ENCODE results near the gene ZNF735. TPM values are rescaled to one million over a fixed set of nuclear protein-coding genes. Genes with fewer than 3 reads are reported as not detected.
"Not testable (repeated sequence)": the region's sequence is repeated elsewhere in the genome, so short reads cannot be mapped to it uniquely, and the experiment has no call there.

The ZNF735 gene
- not detected in 2 replicates for total RNA-seq (ENCODE audit: low replicate concordance)
- long read RNA-seq, result 0 reads

DNA sequence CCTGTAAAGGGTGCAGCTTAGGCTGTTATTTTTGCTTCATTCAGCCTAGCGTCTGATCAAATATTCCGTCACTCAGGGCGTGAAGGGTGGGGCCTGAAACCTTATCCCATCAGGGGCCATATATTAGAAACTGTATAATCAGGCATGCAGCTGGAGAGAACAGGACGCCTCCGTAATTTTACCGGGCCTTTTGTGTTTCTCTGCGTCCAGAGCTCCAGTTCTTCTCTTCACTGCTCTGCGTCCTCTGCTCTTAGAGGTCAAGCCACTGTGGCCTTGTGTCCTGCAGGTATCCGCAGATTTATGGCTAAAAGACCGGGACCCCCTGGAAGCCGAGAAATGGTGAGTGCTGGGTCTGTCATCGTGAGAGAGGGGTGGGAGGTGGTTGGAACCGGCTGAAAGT, at the start of gene ZNF735:
ZNF735 (plus strand) TSS at position 301 of the 400 bp plus-strand sequence; CDS start at position 301, 0 bp downstream.
- TF ChIP-seq, protein P1, sequence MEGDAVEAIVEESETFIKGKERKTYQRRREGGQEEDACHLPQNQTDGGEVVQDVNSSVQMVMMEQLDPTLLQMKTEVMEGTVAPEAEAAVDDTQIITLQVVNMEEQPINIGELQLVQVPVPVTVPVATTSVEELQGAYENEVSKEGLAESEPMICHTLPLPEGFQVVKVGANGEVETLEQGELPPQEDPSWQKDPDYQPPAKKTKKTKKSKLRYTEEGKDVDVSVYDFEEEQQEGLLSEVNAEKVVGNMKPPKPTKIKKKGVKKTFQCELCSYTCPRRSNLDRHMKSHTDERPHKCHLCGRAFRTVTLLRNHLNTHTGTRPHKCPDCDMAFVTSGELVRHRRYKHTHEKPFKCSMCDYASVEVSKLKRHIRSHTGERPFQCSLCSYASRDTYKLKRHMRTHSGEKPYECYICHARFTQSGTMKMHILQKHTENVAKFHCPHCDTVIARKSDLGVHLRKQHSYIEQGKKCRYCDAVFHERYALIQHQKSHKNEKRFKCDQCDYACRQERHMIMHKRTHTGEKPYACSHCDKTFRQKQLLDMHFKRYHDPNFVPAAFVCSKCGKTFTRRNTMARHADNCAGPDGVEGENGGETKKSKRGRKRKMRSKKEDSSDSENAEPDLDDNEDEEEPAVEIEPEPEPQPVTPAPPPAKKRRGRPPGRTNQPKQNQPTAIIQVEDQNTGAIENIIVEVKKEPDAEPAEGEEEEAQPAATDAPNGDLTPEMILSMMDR (conservative IDR thresholded peaks at IDR 0.05), result no peak
- H3K27me3 Mint-ChIP-seq, result no peaks in the 10 kb centered on the region
- no peaks in the 10 kb centered on the region for H3K4me1 Mint-ChIP-seq (ENCODE audit: unreplicated experiment)
- no peaks in the 10 kb centered on the region for H3K36me3 Mint-ChIP-seq
- H3K27ac Mint-ChIP-seq, result no peak within 1 kb of the TSS
- peaks cover 5% of the 10 kb centered on the region for H3K9me3 Mint-ChIP-seq
- H3K4me3 Mint-ChIP-seq, result no peak within 1 kb of the TSS
- DNase-seq (ENCODE audit: extremely low spot score, unreplicated experiment), result no peak

DNA sequence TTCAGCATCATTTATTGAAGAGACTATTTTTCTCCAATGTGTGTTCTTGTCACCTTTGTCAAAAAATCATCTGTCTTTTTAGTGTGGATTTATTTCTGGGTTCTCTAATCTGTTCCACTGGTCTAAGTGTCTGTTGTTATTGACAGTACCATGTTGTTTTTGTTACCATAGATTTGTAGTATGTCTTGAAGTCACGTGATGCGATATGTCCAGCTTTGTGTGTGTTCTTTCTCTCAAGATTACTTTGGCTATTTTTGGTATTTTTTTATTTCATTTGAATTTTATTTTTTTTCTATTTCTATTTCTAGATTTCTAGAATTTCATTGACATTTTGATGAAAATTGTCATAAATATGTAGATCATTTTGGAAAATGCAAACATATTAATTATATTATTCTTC, 36.0 kb upstream of the ZNF735 start:
- not testable (repeated sequence) for H3K4me1 Mint-ChIP-seq (ENCODE audit: unreplicated experiment); H3K36me3 Mint-ChIP-seq; H3K4me3 Mint-ChIP-seq; H3K27me3 Mint-ChIP-seq; DNase-seq (ENCODE audit: extremely low spot score, unreplicated experiment); H3K9me3 Mint-ChIP-seq; H3K27ac Mint-ChIP-seq

DNA sequence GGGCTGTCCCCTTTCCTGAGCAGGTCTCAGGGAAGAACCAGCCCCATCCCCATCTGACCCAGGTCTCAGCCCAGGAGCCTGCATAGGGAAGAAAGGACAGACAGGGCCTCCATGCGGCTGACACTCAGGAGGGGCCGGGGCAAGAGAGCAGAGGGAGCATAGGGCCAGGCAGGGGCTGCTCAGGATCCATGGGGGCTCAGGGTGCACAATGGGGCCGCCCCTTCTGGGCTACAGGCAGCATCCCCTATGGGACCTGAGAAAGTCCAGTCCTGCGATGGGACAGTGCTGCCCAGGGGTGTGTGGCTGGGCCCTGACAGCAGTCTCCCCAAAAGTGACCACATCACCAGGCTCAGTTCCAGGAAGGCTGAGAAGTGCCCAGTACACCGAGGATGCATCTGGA, 32.7 kb upstream of the ZNF735 start:
- H3K27ac Mint-ChIP-seq, result no peak overlapping the region
- H3K27me3 Mint-ChIP-seq, result no peaks in the 10 kb centered on the region
- no peak overlapping the region for H3K4me3 Mint-ChIP-seq
- TF ChIP-seq, protein P1 (conservative IDR thresholded peaks at IDR 0.05), result no peak
- H3K9me3 Mint-ChIP-seq, result peaks cover 9% of the 10 kb centered on the region
- DNase-seq (ENCODE audit: extremely low spot score, unreplicated experiment), result no peak
- H3K4me1 Mint-ChIP-seq (ENCODE audit: unreplicated experiment), result no peaks in the 10 kb centered on the region
- no peaks in the 10 kb centered on the region for H3K36me3 Mint-ChIP-seq

DNA sequence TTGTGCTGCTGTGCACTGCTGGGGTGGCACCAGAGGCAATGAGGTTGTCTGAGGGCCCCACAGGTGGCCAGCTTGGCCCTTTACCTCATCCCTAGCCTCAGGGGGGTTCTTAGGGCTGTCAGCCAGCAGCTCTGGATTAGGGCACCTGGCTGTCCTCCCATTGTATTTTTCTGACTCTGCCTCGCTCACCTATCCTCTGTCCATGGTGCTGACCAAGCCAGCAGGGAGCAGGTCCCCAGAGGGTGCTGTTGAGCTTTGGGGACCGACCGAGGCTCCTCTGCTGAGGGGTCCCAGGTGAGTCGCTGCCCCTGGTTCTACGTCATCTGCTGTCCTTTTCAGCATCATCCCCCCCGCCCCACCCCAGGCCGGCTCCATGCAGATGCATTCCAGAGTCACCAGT, 32.1 kb upstream of the ZNF735 start:
- Mint-ChIP-seq H3K27me3 (no peaks in the 10 kb centered on the region), H3K9me3 (peaks cover 9% of the 10 kb centered on the region), H3K4me1 (ENCODE audit: unreplicated experiment) (no peaks in the 10 kb centered on the region)

DNA sequence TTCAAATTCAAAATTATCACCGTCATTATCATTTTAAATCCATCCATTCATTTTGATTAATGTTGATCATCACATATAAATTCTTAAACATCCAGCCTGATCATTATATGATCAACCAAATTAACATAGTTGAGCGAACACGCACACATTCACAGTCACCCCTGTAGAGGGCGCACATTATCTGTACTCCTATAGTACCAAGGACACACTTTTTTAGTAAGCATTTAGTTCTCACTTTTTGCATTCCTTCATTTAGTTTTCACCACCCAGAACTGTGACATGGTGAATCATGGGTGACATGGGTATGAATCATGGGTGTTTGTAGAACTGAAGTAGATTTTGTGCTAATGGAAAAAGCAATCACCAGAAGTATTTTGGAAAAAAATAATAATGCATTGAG, 26.0 kb upstream of the ZNF735 start:
- Mint-ChIP-seq H3K27ac (no peak overlapping the region), H3K4me3 (no peak overlapping the region)

More for the DNA sequence above, 32.1 kb upstream of the ZNF735 start:
- H3K4me3 Mint-ChIP-seq, result no peak overlapping the region
- DNase-seq (ENCODE audit: extremely low spot score, unreplicated experiment), result no peak
- H3K27ac Mint-ChIP-seq, result no peak overlapping the region
- TF ChIP-seq, protein P1 (conservative IDR thresholded peaks at IDR 0.05), result no peak
- no peaks in the 10 kb centered on the region for H3K36me3 Mint-ChIP-seq

DNA sequence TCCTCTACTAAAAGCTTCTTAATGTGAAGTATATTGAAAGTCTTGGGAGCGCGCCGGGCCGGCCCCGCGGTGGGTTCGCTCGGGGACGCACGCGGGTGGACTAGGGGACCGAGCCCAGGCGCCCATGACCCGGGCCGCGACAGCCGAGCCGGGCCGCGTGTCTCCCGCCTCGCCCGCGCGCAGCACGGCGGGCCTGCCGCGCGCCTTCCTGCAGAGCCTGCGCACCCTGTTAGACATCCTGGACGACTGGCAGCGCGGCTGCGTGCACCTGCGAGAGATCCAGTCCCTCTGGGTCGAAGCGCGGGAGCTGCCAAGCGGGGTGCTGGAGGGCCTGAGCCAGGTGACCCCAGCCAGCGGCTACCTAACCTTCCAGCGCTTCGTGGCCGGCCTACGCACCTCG, 25.4 kb upstream of the ZNF735 start:
- H3K27me3 Mint-ChIP-seq, result no peaks in the 10 kb centered on the region
- H3K36me3 Mint-ChIP-seq, result no peaks in the 10 kb centered on the region
- no peaks in the 10 kb centered on the region for H3K4me1 Mint-ChIP-seq (ENCODE audit: unreplicated experiment)
- no peak overlapping the region for H3K27ac Mint-ChIP-seq
- DNase-seq (ENCODE audit: extremely low spot score, unreplicated experiment), result no peak
- TF ChIP-seq, protein P1 (conservative IDR thresholded peaks at IDR 0.05), result no peak
- H3K9me3 Mint-ChIP-seq, result no peaks in the 10 kb centered on the region
- no peak overlapping the region for H3K4me3 Mint-ChIP-seq

More for the DNA sequence above, 26.0 kb upstream of the ZNF735 start:
- no peaks in the 10 kb centered on the region for H3K36me3 Mint-ChIP-seq
- no peaks in the 10 kb centered on the region for H3K9me3 Mint-ChIP-seq
- DNase-seq (ENCODE audit: extremely low spot score, unreplicated experiment), result no peak
- no peaks in the 10 kb centered on the region for H3K27me3 Mint-ChIP-seq
- TF ChIP-seq, protein P1 (conservative IDR thresholded peaks at IDR 0.05), result no peak
- no peaks in the 10 kb centered on the region for H3K4me1 Mint-ChIP-seq (ENCODE audit: unreplicated experiment)

Measured in type B pancreatic cell (in vitro differentiated cells).